Measurements from ENCODE around the gene COL23A1.
"Not testable (repeated sequence)": the region's sequence is repeated elsewhere in the genome, so short reads cannot be mapped to it uniquely, and the experiment has no call there.

Gene COL23A1

DNA sequence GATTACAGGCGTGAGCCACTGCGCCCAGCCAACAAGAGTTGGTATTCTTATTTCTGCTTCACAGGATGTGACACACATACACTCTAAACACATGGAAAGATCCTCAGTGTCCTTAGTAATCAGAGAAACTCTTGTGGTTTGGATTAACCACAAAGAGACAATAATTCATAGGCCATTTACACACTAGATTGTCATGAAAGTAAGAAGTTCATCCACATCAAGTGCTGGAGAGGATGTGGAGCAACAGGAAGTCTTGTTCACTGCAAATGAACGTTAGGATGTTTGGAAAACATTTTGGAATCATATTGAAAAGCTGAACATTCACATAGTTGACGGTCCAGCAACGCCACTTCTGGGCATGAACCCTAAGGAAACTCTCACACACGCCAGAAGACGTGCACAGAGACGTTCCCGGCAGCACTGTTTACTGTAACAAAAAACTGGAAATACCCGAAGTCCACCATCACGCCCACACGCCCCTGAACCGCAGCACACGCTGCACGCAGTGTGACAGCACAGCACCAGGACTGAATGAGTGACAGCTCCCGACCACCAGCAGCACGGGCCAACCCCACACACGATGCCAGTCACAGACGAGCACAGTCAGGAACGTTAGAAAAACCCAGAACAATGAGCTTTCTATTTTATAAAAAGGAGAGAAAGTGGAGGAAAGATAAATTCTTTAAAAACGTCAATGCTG, 87.6 kb downstream of the COL23A1 start:
- DNase-seq, result no peak

DNA sequence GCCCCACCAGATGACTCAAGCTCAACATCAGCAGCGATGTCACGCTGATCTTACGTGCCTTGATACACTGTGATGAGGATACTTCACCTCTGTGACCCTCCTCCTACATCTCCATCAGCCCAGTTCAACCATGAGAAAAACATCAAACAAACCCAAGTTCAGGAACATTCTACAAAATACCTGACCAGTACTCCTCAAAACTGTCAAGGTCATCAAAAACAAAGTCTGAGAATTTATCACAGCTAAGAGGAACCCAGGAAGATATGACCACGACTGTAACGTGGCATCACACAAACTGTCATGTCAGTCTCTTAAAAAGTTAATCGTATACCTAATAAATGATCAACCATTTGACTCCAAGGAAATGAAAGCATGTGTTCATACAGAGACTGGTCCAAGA, 90.8 kb downstream of the COL23A1 start:
- no peak for DNase-seq

DNA sequence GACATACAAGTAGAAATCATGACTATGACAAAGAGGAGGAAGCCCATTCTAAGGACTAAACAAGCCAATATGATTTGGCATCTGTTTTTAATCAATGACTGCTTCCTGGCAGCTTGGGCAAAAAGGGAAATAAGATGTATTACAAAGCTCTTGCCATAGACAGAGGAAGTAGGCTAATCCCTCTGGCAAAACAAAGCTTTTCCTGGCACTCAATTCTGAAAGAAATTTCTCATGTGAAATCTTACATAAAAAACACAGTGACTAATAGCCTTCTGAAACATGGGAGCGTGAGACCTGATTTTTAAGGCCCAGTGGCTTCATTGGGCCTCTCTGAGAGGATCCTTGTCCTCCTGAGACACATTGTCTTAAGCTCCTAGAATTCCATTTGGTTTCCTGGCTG, 93.6 kb downstream of the COL23A1 start:
- DNase-seq, result no peak

DNA sequence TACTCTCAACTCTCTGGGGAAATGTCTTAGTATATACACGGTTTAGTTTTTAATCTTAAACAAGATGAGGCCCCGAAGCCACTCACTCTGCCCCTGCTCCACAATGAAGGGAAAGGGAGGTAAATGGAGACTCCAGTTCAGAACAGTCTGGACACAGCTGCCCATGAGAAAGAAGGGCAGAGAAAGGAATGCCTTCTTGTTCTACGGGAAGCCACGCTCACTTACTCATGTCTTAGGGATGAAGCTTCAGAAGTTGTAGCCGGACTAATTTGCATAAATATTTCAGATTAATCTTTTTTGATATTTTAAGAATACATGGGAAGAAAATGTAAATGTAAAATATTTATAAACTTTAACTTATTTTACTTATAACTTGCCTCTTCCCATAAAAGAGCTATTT, 94.0 kb downstream of the COL23A1 start:
- DNase-seq, result no peak

DNA sequence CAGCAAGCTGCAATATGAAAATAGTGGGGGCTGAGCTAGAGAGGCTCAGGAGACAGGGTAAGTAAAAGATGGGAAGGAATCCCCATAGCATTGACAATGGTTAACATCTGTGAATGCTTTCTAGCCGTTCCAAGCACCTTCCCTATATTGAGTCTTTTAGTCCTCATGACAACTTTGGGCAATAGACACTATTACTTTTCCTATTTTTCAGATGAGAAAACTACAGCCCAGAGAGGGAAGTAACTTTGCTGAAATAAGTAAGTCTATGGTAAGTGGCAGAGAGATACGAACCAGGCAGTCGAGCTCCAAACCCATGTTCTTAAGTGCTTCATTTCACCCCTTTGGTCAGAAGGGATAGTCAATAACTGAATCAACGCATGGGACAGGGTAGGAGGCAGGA, 94.5 kb downstream of the COL23A1 start:
- no peak for DNase-seq

DNA sequence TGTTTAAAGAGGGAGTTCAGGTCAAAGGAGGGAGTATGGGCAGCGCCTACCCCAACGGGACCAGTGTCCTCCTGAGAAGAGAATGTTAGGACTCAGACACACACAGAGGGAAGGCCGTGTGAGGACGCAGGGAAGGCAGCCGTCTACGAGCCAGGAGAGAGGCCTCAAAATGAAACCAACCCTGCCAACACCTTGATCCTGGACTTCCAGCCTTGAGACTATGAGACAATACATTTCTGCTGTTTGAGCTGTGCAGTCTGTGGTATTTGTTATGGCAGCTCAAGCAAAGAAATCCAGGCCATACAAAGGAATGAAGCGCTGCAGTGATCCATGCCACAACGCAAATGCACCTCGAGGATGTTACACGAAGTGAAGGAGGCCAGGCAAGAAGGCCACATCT, 97.9 kb downstream of the COL23A1 start:
- DNase-seq, result no peak

DNA sequence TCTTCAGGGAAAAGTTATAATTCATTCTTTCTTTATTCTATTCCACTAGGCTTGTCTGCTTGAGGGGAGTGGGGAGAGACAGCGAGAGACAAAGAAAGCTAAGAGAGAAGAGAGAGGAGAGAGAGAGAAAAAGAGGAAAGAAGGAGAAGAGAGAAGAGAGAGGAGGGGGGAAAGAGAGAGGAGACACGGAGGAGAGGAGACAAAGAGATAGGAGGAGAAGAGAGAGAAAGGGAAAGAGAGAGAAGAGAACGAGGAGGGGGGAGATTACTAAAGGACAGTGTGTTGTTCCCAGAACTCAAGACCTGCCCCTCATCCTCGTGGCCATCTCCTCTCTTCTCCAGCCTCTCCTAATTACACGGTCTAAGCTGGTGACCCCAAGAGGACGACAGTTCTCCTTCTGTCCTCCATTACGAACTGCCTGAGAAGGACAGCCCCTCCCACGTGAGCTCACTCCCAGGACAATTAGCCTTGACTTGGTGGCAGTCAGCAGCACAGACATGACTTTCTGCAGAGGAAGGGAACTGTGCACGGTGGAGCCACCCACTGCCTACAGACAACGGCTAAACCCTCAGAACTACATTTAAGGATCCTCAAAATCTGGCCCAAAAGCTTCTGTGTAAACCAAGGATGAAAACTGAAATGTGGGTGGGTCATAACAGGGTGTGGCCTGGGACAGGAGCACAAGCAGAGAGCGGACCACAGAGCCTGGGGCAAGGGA, 99.1 kb downstream of the COL23A1 start:
- no peak for DNase-seq

DNA sequence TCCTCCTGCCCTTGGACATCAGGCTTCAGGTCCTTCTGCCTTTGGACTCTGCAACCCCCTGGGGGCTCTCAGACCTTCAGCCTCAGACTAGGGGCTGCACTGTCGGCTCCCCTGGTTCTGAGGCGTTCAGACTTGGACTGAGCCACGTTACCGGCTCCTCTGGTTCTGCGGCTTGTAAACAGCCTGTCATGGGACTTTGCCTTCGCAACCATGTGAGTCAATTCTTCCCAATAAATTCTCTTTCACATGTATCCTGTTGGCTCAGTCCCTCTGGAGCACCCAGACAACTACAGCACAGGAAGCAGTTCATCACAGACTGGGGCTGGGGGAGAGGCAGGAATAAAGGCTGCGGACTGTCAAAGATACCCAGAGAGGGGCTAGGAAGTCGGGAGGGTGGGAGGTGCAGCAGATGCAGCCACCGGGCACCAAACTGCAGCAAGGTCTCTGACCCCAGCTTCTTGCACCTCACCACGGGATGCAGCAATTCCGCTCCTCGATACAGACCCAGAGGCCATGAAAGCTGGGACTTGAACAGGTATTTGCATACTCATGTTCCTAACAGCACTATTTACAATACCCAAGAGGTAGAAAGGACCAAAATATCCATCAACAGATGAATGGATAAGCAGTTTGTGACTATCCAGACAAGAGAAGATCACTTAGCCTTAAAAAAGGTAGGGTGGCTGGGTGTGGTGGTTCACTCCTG, 100.8 kb downstream of the COL23A1 start:
- DNase-seq, result no peak

DNA sequence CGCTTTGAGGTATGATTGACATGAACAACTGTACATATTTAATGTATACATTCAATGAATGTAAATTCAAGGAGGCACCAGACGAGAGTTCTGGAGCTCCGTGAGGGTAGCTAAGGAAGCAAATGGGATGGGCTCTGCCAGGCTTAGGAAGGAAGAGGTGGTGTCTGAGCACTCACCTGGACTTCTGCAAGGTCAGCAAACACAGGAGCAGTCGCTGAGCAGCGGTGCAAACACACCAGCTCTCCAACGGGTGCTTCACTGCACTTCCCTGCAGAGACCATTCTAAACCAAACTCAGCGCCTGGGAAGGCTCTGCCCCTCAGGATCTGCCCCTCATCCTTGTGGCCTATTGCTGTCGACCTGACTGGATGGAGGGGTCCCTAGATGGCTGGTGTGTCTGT, 101.5 kb downstream of the COL23A1 start:
- no peak for DNase-seq

DNA sequence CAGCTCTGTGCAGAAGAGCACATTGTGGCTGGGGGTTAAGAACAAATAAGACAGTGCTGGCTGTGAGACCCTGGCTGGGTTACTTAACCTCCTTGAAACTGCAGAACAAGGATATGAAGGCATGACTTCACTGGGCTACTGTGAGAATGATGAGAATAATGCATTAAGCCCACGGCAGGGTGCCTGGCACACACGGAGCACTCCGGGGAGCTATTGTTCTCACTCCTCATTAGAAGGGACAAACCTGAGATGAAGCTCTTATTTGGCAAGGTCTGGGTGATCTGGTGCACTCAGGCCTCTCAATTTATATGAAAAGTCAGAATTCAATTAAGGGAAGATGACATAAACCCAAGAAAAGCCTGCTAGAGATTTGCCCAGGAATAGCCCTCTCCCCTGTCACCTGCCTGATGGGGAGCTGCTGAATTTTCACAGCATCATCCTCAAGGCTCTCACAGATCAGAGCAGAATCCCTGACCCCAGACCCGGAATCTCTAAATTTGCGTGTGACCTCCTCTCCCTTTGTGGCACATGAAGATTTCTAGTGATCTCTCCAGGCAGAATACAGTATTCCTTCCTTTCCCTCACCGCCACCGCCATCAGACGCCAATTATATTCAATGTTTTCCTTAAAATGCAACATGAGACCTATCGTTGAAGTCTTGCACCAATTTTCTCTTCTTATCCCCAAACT, 102.1 kb downstream of the COL23A1 start:
- no peak for DNase-seq

DNA sequence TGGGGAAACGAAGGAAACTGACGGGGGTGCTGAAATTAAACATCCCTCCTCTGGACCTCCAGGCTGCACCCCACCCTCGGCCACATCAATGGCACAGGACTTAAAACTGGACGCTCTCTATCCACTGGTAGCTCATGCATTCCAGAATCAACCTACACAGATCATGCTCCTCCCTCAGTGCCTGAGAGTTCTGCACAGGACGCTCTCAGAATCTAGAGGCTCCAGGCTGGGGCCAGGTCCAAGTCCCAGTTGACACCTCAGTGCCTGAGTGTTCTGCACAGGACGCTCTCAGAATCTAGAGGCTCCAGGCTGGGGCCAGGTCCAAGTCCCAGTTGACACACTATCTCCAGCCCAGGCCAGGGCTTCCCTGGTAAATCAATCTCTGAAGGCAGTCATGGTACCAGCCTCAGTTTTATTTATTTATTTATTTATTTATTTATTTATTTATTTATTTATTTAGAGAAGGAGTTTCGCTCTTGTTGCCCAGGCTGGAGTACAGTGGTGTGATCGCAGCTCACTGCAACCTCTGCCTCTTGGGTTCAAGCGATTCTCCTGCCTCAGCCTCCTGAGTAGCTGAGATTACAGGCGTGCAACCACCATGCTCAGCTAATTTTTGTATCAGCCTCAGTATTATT, 103.2 kb downstream of the COL23A1 start:
- not testable (repeated sequence) for DNase-seq

DNA sequence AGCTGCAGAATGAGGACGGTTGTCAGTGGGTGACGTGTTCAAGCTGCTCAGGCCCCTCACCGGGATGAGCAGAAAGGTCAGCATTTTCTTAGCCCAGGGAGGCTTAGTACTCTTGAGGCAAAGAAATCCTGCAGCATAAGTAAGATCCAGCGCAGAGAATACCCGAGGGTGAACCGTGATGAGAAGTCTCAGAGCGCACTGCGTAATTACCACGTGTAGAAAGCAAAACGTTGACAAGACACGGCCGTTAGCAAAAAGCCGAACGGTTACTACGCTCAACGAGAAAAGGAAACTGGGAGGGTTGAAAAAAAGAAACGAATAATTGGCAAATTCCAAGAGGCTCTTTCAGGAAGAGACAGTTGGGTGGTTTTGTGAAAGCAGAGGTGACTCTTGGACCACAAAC, 104.0 kb downstream of the COL23A1 start:
- DNase-seq, result no peak

DNA sequence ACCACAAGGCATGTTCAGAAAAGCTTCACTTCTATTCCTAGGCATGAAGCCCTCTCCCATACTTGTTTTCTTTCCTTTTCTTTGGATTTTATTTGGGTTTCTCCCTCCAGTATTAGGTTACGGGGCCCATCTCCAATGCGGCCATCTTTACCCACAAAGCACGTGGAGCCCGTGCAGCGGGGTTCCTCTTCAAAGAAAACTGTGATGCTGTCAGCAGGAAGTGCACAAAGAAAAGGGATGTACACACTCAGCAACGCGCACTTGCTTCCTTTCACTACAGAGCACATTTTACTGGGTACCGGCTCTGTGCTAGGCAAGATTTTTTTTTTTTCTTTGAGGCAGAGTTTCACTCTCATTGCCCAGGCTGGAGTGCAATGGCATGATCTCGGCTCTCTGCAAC, 106.6 kb downstream of the COL23A1 start:
- no peak for DNase-seq

DNA sequence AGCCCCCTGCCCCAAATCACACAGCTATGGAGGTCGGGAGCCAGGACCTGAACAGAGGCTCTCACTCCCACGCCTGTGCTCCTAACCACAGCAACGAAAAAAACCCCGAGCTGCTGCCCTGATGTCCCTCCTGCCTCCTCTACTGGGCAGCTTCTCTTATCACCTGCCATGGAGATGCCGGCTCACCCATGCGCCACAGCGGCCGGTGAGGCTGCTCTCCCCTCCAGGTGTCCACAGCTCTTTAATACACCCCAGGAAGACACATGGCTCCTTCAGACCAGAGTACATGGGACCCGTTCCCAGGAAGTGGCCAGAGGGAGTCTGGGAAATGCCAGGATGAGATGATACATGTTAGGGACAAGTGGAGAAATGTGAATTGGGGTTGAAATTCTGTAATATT, 110.9 kb downstream of the COL23A1 start:
- DNase-seq, result no peak

DNA sequence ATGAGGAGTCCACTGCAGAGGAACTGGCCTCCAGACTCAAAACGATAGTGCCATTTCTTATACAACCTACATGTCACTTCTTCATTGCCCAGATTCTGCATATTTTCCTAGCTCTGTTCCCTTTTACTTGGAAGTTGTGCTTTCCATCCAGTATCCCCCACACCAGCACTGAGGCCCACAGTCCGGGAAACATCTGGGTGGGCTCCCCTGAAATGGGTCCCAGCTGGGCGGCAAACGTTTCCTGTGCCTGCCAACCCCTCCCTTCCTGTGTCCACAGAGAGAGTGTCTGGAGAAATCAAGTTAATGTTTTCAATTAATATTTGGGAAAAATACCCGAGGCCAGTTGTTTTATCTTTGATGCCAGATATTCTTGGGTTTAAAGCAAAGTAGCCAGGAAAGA, 111.8 kb downstream of the COL23A1 start:
- no peak for DNase-seq

DNA sequence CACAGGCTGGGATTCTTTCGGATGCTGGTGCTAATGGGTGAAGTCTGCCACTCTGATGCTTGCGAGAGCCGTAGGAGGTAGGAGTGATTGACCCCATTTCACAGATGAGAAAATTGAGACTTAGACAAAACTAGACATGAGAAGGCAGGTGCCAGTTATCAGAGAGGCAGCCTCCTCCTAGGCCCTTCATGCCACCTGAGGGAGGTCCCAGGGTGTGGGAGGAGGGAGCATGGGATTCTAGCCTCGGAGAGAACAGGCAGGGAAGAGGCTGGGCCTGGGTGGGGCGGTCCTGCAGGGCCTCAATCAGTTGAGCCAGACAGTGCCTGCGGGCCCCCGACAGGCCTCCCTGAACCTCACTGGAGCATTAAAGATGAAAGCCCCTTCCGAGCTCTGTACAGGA, 112.4 kb downstream of the COL23A1 start:
- no peak for DNase-seq

DNA sequence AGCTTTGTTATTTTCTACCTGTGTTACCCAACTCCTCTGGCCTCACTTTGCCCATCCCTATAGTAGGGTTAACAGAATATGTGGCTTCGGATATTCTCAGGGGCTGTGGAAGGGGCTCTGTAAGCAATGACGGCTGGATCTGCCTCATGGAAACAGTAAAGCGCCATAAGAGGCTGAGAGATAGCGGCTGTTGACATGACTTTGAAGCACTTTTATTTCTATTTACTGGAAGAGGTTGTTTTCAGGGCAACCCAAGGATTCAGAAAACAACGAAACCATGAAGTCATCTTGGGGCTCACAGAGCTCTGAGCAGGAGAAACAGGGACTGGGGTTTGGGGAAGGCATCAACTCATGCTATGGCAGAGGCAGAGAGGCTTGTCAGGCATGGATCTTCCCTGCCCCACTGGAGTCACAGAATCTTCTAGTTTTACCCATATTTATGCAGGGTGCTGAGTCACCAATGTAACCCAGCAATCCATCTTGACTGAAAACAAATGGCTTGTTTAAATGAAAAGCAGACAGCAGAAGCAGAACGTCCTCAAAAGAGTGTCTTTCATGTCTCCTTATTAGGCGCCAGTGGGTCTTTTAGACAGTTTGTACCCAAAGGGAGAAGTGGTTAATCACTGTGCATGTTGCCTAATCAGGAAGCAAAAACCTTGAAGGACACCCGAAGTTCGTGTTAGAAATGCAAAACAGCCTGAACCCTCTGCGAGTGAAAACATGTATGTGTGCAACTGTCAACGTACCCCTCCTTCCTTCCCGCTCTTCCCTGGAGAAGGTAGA, 113.0 kb downstream of the COL23A1 start:
- DNase-seq, result no peak

DNA sequence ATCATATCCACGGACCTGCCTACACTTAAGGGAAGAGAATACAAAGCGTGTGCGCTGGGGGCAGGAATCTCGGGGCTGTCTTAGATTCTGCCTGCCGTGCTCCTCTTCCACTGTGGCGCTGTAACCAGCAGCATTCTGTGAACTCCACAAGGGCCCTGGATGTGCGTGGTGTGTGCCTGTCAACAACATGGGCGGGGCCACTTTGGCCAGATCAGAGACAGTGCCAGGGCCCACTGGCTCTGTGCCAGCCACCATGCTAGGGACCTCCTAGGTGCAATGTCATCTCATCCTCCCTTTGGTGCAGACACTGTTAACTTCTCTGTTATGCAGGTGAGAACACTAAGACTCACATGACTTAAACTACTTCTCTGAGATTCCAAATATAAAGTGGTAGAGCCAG, 113.7 kb downstream of the COL23A1 start:
- no peak for DNase-seq

DNA sequence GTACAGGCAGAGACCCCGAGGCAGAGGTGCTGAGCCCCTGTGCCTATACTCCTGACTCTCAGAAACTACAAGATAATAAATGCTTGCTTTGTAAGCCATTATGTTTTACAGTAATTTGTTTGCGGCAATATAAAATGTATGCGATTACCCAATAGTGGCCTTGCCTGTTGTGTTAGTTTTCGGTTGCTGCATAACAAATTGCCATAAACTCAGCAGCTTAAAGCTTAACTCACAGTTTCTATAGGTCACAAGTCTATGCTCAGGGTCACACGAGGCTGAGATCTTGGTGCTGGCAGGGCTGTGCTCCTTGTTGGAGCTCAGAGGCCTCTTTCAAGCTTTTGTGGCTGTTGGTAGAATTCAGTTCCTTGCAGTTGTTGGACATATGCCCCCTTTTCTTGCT, 114.8 kb downstream of the COL23A1 start:
- DNase-seq, result no peak

DNA sequence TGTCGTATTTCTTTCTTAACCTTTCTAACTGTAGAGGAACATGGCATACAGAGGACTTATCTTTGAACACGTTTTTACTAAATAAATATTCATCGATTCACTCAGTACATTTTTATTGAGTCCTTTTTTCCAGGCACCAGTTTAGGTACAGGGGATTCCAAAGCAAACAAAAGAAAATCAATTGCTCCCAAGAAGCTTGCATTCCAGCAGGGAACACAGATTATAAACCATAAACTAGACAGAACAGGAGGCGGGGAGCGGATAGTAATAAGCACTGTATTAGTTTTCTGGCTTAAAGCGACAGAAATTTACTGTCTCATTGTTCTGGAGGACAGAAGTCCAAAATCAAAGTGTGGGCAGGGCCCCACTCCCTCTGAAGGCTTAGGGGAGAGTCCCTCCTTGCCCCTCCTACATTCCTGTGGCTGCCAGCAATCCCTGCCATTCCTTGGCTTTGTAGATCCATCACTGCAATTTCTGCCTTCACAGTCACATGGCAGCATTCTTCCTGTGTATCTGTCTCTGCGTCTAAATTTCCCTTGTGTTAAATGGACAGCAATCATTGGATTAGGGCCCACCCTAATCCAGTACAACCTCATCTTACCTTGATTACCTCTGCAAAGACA, 115.5 kb downstream of the COL23A1 start:
- DNase-seq, result no peak

DNA sequence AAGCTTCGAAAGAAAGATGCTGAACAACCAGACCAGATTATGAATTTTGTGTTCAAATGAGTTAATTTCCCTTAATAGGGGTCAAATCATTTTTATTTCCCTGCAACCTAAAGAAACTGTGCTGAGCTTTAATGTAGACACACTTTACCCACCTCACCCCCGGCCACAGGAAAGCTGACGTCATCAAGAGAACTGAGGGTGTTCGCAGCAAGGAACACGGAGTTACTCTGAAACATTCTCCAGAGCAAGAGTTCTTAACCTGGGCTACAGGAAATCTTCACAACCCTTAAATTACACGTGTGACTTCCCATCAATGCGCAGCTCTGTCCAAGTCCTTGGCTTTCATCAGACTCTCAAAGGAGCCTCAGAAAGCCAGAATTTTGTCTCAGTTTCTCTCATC, 116.3 kb downstream of the COL23A1 start:
- DNase-seq, result no peak

DNA sequence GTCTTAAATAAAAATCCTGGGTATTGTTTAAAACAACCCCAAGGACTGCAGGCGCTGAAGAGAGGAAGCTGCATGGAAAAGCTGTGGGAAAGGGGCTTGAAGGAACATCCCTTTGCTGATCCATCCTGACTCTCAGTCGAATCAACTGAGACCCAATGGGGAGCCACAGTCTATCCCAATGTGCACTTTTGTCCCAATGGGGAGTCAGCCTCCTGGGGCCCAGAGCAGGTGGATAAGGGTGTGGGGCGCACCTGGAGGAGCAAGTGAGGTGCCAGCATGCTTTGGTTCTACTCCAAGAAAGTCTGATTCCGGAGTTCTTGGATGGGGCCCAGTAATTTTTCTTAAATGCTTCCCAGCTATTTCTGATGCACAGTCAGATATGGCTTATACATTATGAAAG, 118.1 kb downstream of the COL23A1 start:
- no peak for DNase-seq
